Suprapubic skin (tissue), 4 donors: ENCODE measurements around the gene TMEM132D. TPM values are rescaled to one million over a fixed set of nuclear protein-coding genes. Genes with fewer than 3 reads are reported as not detected.

Source experiments
- DNase-seq, 2 donors: peaks; one replicate each; pipeline ENCODE4 v3.0.0-alpha.2; 2019; ENCODE audit warnings: low spot score in 2 of 2
- H3K27ac ChIP-seq: fragments of 200-600 bp; sonication (generic); one replicate; pipeline ENCODE4 v1.5.1; 2019
- H3K27me3 ChIP-seq: fragments of 200-600 bp; sonication (generic); one replicate; pipeline ENCODE4 v1.5.1; 2019
- H3K36me3 ChIP-seq: fragments of 200-600 bp; sonication (generic); one replicate; pipeline ENCODE4 v1.5.1; 2019
- H3K4me1 ChIP-seq: fragments of 200-600 bp; sonication (generic); one replicate; pipeline ENCODE4 v1.5.1; 2019
- H3K4me3 ChIP-seq: fragments of 200-600 bp; sonication (generic); one replicate; pipeline ENCODE4 v1.5.1; 2019; ENCODE audit warnings: mild to moderate bottlenecking
- H3K9me3 ChIP-seq: fragments of 200-600 bp; sonication (generic); one replicate; pipeline ENCODE4 v1.5.1; 2019
- EP300 ChIP-seq: sonication (generic); formaldehyde crosslinking; IDR thresholded peaks from one replicate; pipeline ENCODE4 v1.6.1; 2017; ENCODE audit warnings: antibody characterized with exemption
- POLR2A ChIP-seq, 2 donors: fragments of 450-650 bp; IDR thresholded peaks; one replicate each; pipeline ENCODE4 v1.6.1; 2017; ENCODE audit warnings: antibody characterized with exemption in 2 of 2, mild to moderate bottlenecking in 2 of 2, moderate library complexity in 2 of 2
- POLR2AphosphoS5 ChIP-seq, 3 donors: sonication (generic); formaldehyde crosslinking; IDR thresholded peaks; one replicate each; pipeline ENCODE4 v1.6.1; 2017; ENCODE audit warnings: antibody characterized with exemption in 3 of 3
- WGBS: methylation state at CpG from one replicate; pipeline ENCODE4 v1.1.5; 2018; 5-methylcytosine and 5-hydroxymethylcytosine counted together
- total RNA-seq, 4 donors: library from RNA; depleted of rRNA; stranded (reverse); fragments of >200 nt; gene quantifications; one replicate each; pipeline ENCODE4 v1.1.0, GENCODE V29; 2016
- TF ChIP-seq, protein P1 (sequence below), 2 donors: fragments of 200-600 bp in 1 of 2; fragments of 450-650 bp in 1 of 2; sonication (generic) in 1 of 2; IDR thresholded peaks; one replicate each; pipeline ENCODE4 v1.5.1; 2016 to 2019; ENCODE audit warnings: antibody characterized with exemption in 2 of 2, mild to moderate bottlenecking in 1 of 2, moderate library complexity in 1 of 2

The TMEM132D gene
- total RNA-seq, 4 donors from 2014 or later: 0.10 to 0.64 TPM; not detected in 2

DNA sequence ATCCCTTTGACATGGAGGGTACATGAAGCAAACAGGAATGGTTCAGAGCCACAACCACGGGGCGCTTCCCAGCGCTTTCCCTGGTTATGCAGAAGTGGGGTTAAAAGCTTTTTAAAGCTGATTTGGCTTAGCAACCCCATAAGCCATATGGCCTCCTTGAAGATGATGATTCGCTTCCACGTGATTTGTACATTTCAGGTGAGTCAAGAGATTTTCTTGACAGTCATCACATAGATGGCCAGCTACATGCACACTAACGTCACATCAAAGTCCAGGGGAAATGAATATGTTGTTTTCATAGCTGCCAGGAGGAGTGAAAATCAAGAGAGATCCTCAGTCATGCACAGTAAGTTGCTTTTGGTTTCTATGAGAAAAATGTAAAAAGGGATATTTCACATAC lies 309.7 kb downstream of the TMEM132D start:
- Histone ChIP-seq H3K4me1 (no peaks in the 10 kb centered on the region), H3K36me3 (no peaks in the 10 kb centered on the region), H3K4me3 (no peak overlapping the region), H3K27me3 (no peaks in the 10 kb centered on the region), H3K27ac (no peak overlapping the region), H3K9me3 (no peaks in the 10 kb centered on the region)
- TF ChIP-seq POLR2AphosphoS5 (IDR thresholded peaks at IDR 0.05): no peak
- TF ChIP-seq EP300: no peak
- no peak for TF ChIP-seq POLR2A (IDR thresholded peaks at IDR 0.05)
- TF ChIP-seq, protein P1, sequence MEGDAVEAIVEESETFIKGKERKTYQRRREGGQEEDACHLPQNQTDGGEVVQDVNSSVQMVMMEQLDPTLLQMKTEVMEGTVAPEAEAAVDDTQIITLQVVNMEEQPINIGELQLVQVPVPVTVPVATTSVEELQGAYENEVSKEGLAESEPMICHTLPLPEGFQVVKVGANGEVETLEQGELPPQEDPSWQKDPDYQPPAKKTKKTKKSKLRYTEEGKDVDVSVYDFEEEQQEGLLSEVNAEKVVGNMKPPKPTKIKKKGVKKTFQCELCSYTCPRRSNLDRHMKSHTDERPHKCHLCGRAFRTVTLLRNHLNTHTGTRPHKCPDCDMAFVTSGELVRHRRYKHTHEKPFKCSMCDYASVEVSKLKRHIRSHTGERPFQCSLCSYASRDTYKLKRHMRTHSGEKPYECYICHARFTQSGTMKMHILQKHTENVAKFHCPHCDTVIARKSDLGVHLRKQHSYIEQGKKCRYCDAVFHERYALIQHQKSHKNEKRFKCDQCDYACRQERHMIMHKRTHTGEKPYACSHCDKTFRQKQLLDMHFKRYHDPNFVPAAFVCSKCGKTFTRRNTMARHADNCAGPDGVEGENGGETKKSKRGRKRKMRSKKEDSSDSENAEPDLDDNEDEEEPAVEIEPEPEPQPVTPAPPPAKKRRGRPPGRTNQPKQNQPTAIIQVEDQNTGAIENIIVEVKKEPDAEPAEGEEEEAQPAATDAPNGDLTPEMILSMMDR (IDR thresholded peaks at IDR 0.05): no peak
- no peak for DNase-seq
- WGBS: 87% methylated on average over 6 of the region's 6 CpGs

DNA sequence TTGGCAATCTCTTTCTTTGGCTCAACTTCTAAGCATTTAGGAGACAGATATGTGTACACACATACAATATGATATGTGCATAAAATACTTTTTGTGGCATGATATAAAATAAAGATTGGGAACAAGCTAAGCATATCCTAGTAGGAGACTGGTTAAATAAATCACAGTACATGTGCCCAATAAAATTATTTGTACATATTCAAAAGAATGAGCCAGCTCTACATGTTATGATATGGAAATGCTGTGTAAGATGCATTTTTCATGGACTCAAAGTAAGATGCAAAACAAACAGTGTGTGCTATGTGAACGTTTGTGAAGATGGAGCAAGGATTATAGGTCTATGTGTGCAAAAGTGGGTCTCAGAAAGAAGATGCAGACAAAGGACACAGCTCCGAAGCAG lies 311.4 kb downstream of the TMEM132D start:
- Histone ChIP-seq H3K4me3 (no peak overlapping the region), H3K4me1 (no peaks in the 10 kb centered on the region), H3K9me3 (no peaks in the 10 kb centered on the region), H3K36me3 (no peaks in the 10 kb centered on the region), H3K27me3 (no peaks in the 10 kb centered on the region), H3K27ac (no peak overlapping the region)
- TF ChIP-seq POLR2AphosphoS5 (IDR thresholded peaks at IDR 0.05): no peak
- no peak for TF ChIP-seq EP300
- TF ChIP-seq POLR2A (IDR thresholded peaks at IDR 0.05): no peak
- TF ChIP-seq, protein P1 (IDR thresholded peaks at IDR 0.05): no peak
- WGBS: 61% methylated on average over 2 of the region's 2 CpGs
- no peak for DNase-seq

DNA sequence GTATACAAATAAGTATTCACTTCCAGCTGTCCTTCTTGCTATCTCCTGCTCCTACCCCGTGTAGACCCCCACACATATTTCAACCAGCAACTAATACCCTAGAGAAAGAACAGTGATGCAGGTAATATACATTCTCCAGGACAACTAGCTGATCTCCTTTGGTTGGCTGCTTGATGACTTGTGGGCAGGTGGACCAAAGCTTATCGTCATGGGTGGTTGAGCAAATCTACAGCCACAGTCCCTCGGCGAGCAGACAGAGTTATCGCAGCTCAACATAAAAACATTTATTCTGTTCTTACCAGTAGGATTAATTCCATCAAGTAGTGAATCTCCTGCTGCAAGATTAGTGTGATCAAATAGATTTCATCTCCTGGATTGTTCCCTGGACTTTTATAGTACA lies 314.3 kb downstream of the TMEM132D start:
- no peak for DNase-seq
- Histone ChIP-seq H3K4me3 (no peak overlapping the region), H3K36me3 (no peaks in the 10 kb centered on the region), H3K27me3 (no peaks in the 10 kb centered on the region), H3K27ac (no peak overlapping the region), H3K9me3 (peaks cover 4% of the 10 kb centered on the region), H3K4me1 (no peaks in the 10 kb centered on the region)
- 83% methylated on average over 5 of the region's 5 CpGs for WGBS
- TF ChIP-seq EP300: no peak
- TF ChIP-seq POLR2A (IDR thresholded peaks at IDR 0.05): no peak
- no peak for TF ChIP-seq POLR2AphosphoS5 (IDR thresholded peaks at IDR 0.05)
- TF ChIP-seq, protein P1 (IDR thresholded peaks at IDR 0.05): no peak

DNA sequence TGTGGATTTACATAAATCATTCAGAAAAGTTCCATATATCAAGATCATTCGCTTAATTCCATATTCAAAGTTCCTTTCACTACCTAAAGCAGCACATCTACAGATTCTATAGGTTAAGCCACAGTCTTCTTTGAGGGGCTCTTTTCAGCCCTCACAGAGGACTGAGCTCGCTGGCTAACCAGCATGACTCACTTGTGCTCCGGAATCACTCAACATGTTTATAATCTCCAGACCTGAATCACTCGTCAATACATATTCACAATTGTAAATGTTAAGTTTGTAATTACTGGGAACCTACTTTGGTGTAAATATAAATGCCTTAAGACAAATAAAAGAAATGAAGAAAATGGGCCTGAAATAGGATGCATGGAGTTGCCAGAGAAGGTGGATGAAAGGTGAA lies 315.7 kb downstream of the TMEM132D start:
- H3K4me1 ChIP-seq: no peaks in the 10 kb centered on the region
- WGBS: 78% methylated on average over 4 of the region's 4 CpGs

DNA sequence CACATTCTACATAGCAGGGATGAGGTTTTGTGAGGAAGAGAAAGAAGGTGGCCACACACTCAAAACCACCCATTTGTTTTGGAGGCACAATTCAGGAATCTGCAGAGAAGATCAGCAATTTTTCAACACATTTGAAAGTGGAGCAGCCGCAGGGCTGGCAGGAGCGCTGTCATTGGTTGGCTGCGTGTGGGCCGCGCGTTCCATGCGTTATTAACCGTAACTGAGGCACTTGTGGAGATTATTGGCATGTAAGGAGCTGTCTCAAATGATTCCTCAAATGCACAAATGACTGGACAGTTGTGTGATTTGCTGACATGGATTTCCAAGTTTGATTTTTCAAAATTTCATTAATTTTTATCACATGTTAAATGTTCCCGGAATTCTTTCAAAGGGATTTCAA lies 318.5 kb downstream of the TMEM132D start:
- no peaks in the 10 kb centered on the region for H3K27me3 ChIP-seq
- 85% methylated on average over 9 of the region's 9 CpGs for WGBS
- H3K4me3 ChIP-seq: no peak overlapping the region
- TF ChIP-seq EP300 (no peak), POLR2A (IDR thresholded peaks at IDR 0.05) (no peak), POLR2AphosphoS5 (IDR thresholded peaks at IDR 0.05) (no peak)
- TF ChIP-seq, protein P1 (IDR thresholded peaks at IDR 0.05): no peak
- no peak for DNase-seq
- H3K27ac ChIP-seq: no peak overlapping the region
- no peaks in the 10 kb centered on the region for H3K36me3 ChIP-seq
- H3K4me1 ChIP-seq: no peaks in the 10 kb centered on the region
- peaks cover 4% of the 10 kb centered on the region for H3K9me3 ChIP-seq

More for the DNA sequence above, 315.7 kb downstream of the TMEM132D start:
- DNase-seq: no peak
- no peaks in the 10 kb centered on the region for H3K36me3 ChIP-seq
- no peaks in the 10 kb centered on the region for H3K27me3 ChIP-seq
- peaks cover 4% of the 10 kb centered on the region for H3K9me3 ChIP-seq
- TF ChIP-seq POLR2AphosphoS5 (IDR thresholded peaks at IDR 0.05) (no peak), EP300 (no peak), POLR2A (IDR thresholded peaks at IDR 0.05) (no peak)
- TF ChIP-seq, protein P1 (IDR thresholded peaks at IDR 0.05): no peak
- no peak overlapping the region for H3K4me3 ChIP-seq
- H3K27ac ChIP-seq: no peak overlapping the region
